Measurements from ENCODE around the gene DRGX.

DRGX gene

DNA sequence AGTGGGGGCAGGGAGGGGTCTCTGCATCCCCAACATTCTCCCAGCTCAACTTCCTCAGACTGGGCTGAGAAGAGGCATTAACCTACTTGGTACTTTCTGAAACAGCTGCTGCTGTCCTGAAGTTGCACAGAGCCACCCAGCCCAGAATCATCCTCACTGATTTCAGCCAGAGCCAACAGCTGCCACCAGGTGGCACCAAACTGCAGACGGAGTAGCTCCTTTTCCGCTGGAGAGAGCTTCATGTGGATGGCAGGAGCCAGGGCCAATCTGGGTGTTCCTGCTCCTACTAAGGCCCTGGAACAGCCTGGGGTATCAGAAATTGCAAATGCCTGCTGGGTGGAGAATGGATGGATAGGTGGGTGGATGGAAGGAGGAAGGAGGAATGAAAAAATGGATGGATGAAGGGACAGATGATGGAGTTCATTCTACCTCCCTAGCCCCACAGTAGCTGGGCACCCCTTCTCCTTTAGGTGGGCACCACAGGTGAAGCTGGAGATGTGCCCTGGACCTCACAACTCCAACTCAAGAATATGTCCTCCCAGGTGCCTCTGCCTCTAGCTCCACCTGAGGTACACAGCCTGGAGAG is 11.8 kb upstream of the DRGX start:
- no peak for DNase-seq

DNA sequence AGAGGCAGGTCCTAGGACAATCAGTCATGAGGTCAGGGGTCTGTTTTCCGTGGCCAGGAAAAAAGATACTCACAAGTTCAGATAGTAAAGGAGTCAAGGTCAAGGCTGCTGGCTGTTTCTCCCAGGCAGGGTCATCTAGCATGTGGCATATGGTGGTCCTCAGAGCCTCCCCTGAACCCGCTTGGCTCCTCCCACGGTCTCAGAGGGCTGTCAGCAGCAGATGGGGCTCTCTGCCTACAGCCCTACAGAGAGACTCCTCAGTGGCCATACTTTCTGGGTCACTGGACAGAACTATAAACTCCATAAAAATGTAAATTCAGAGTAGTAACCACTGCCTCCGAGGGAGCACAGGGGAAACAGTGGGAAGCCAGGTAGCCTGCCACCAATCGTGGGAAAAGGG is 11.3 kb upstream of the DRGX start:
- DNase-seq, result no peak

DNA sequence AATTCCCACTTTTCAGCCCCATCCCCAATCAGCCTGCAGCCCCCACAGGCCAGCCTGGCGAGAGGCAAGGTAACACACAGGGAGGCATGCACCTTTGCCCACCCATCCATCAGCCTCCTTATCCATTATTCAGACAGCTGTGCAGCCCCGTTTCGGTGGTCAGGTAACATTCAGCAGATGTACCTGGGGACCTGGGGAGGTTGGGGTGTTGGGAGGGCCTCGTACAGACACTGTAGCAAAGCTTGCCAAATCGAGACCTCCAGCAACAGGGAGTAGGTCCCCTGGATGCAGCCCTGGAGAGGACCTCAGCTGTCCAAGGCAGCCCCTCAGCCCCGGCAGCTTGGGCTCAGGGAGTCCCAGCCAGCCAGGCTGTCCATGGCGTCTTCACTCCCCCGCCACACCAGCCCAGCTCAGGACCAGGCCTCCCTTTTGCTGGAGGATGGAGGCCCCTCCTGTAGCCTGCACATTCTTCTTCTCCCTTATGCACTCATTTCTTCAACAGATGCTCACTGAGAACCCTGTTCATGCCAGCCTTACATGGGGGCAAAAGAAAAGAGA is 8.5 kb upstream of the DRGX start:
- DNase-seq, result no peak

DNA sequence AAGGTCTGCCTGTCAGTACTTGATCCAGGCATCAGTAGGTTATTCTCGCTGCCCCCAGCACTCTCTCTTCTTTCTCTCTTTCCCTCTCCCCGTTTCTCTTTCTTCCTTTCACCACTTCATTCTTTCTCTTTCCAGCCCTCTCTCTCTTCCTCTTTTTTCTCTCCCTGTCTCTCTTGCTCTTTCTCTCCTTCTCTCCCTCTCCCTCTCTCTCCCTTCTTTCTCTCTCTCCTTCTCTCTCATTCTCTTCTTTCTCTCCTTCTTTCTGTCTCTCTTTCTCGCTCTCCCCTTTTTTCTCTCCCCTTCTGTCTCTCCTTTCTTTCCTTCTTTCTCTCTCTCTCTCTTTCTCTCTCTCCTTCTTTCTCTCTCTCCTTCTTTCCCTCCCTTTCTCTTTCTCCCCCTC is 7.5 kb upstream of the DRGX start:
- DNase-seq, result no peak

DNA sequence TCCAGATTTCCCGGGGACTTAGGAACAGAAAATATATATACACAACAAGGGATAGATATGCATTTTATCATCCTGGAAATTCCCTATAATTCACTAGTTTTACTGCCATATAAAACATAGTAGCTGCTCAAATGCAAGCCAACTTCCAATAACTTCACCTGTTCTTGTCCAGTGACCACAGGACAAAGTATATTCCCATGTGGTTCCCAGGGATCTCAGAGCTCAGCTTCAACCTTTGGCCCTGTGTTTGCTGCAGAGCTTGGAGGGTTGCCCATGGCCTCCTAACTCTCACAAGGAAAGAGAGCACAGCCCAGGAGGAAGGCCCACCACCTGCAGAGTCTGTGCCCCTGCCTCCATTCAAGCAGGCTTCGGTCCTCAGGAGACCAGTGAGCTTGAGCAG is 4.5 kb upstream of the DRGX start:
- no peak for DNase-seq

DNA sequence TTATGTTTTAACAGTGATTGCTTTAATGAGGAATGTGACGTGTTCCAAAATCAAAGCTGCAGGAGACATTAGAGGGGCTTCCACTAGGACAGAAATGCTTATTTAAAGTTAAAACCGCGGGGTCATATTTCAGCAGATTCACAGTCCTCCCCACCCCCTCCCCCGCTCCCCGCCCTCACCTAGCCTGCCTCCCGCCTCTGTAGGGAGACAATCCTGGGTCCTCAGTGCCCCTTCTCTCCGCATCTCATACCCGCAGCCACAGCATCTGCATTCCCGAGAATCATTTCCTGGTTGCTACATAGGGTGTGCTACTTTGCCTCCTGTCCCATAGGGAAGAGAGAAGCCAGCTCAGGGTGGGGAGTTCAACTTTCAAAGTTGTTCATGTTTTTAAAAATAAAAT is 3.1 kb upstream of the DRGX start:
- DNase-seq, result no peak

DNA sequence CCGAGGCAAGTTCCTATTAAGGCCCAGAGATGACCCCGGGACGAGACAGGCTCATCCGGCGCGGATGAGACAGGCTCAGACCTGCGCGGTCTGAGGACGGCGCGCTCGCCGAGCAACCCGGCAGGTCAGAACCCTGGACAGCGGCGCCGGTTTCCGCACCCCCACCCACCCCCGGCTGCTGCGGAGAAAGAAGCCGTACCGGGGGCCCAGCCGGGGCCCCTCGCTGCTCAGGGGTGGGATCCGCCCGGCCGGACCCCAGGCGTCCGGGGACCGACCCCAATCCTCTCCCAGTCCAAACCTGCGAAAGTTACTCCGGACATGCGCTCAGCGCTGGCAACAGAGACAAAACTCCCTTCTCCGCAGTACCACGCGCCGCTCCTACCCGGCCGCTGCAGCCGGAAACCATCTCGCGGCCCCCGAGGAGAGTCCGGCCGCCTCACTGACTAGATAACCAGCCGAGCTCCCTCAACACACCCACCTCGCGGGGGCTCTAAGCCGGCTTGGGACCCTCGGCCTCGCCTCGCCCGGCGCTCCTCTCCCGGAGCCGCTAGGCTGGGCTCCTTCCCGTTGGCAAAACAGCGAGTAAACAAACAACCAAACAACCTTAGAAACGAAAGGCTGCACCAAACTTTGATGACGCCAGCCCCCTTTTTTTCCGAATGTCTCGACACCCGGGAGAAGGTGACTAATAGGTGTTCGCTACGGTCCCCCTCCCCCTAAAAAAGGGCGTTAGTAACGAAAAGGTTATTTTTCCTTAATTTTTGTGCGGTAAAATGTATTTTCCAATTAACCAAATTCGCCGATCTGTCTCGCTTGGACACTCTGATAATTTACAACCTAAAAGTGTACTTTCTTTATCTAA is 2.3 kb upstream of the DRGX start:
- DNase-seq, result no peak

DNA sequence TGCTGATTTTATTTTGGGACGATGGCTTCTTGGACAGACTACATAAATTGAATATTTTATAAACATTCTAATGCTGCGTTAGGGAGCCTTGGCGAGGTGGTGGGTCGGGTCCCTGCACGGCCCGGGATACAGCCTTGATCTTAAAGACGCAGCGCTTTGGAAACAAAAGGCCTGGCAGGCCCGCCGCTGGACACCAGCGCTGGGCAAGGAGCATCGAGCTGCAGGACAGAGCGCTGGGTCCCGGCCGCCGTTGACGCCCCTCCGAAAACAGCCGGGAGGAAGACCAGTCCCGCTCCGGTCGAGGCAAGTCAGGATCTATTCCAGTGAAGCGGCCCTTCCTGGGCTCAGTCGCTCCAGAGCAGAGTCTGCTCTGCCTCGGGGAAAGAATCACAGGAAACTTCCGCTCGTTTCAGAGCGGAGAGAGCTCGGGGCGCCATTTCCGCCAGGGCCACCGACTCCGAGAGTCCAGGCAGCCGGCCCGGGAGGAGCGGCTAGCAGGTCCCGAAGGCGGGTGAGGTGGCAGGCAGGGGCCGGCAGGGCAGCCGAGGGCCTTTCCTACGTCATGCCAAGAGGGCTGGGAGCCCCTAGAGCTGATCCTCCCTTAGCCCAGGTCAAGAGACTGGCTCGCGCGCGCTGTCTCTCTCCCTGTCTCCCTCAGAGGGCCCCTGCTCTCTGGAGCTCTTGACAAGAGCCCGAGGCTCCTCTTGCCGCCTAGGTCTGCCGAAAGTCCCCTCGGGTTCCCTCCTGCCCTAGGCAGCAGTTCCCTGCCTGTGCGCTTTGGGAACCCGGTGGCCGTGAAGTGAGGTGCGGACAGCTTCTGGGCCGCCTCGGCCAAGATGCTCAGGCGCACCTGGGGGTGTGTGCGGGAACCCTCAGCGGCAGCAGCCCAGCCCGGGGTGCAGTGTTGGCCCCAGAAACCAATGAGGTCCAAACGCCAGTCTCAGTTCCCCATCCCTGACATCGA is 1.4 kb upstream of the DRGX start:
- DNase-seq, result no peak

DNA sequence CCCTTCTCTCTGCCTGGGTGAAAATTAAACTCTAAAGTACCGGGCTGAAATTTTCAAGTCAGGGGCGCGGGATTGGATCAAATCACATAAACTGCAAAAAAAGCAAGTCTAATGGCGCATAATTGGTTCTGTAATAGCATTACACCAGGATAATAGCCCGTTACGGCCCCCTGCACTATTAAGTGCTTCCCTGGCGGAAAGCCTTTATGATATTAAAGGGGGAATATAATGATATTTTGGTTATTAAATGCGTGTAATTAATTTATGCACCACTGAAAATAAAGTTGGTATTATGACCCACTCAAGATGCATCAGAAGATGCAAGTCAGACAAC is 744 bp upstream of the DRGX start:
- no peak for DNase-seq

DNA sequence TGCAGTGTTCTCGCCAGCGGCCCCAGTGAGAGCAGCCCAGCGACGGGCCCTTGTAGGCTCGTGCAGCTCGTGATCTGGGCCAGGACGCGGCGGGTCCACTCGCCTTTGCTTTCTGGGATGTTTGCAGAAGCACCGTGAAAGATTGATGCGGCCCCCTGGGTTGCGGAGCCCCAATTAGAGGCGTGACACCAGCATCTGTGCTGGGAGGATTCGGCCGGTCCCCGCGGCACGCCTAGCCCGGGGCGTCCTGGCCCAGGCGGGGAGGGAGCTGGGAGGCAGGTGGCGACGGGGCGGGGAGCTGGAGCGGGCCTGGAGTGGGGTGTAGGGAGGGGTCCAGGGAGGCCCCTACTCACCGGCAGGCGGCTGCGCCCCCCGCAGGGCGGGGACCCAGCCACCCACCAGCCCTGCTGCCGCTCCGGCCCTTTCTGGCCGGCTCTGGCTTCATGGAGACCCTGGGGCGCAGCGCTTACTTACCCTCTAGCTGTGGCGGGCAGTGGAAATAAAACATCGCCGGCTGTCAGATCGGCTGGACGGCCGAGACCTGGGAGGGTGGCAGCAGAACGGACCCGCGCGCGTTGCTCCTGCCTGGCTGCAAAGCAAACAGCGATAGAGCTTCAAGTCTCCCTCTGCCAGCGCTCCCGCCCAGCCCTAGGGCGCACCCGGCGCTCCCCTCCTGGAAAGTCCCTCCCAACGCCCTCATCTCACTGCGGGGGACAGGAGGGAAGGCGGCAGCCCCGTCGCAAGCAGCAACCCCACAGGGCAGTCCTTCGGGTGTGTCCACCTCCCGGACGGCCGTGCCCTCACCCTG is 752 bp downstream of the DRGX start:
- DNase-seq, result no peak

DNA sequence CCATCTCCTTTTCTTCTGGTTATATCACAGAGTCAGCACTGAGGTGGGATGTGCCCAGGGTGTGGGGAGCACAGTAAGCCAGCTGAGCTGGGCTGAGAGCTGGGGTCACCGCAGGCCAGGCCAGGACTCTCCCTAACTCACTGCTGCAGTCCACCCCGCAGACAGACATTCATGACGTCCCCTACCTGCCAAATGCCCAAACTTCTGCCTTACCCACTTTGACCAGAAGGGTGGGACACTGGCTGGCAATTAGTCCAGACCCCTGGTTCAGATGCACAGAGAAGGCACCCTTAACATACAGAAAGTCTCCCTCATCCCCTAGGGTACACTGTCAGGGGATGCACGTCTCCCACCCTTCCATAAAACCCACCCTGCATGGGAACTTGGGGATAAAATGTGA is 2.1 kb downstream of the DRGX start:
- DNase-seq, result no peak

DNA sequence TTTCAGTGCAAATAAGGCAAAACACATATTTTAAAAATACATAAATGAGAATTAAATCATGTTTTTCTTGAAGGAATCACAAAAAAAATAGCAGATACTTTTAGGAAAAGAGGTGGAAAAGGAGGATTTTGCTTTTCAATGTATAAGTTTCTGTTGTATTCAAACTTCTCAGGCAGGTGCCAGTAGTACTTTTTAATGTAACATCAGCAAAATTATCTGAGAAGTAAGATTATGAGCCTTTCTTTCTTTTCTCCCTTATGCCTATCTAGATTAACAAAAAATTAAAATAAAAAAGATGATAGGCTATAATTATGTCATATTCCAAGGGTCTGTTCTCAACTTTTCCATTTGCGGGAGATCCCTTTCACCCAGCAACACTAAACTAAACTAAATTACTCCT is 2.6 kb downstream of the DRGX start:
- DNase-seq, result no peak

DNA sequence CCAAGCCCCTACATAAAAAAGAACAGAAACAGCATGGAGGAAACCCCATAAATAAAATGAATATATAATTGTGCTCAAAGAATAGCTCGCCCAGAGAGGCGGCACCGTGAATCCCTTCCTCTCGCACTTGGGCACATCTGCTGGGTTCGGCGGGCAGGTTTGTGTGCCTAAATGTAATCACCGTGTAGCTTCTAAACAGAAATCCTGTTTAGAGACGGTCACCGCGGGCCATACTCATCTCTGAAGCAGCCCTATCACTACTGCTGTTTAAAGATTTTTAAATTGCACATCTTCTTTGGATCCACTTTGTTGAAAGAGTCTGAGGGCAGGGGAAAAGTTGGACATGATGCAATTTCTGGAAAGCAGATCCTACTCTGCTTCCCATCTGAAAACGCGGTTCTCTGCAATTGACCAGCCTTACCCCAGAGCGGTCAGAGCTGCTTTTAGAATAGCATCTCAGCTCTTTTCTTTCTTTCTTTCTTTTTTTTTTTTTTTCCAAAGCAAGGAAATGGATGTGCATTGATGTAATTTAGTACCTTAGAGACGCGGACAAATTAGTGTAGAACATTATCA is 6.4 kb downstream of the DRGX start:
- DNase-seq, result no peak

DNA sequence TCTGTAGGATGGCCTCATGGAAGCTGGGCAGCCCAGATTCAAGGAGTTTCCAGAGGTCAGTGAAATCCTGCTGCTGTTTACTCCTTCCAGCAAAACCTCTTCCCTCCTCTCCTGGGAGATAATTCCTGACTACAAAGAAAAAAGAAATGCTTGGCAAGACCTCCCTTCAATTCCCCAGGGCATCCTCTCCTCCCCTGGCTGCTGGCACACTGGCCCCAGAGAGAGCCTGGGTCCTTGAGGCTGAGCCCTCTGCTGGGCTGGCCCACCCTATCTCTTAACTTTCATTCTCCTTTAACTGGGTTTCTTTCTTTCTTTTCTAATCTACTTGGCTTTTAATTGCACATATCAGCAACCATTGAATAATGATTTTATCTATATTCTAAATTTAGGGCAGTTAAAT is 7.7 kb downstream of the DRGX start:
- no peak for DNase-seq

DNA sequence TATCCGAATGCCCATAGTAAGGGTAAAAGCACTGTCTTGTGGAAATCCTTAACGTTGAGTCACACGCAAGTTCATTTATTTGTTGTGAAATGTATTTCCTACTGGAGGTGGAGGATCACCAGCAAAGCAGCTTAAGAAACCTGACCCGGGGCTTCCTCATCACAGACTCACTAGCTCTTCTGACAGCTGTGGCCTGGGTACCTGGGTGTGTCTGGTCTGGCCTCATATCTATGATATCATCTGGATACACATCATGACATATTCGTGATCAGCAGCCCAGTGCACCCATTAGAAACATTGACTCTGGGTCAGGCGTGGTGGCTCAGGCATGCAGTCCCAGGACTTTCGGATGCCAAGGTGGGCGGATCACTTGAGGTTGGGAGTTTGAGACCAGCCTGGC is 8.8 kb downstream of the DRGX start:
- no peak for DNase-seq

DNA sequence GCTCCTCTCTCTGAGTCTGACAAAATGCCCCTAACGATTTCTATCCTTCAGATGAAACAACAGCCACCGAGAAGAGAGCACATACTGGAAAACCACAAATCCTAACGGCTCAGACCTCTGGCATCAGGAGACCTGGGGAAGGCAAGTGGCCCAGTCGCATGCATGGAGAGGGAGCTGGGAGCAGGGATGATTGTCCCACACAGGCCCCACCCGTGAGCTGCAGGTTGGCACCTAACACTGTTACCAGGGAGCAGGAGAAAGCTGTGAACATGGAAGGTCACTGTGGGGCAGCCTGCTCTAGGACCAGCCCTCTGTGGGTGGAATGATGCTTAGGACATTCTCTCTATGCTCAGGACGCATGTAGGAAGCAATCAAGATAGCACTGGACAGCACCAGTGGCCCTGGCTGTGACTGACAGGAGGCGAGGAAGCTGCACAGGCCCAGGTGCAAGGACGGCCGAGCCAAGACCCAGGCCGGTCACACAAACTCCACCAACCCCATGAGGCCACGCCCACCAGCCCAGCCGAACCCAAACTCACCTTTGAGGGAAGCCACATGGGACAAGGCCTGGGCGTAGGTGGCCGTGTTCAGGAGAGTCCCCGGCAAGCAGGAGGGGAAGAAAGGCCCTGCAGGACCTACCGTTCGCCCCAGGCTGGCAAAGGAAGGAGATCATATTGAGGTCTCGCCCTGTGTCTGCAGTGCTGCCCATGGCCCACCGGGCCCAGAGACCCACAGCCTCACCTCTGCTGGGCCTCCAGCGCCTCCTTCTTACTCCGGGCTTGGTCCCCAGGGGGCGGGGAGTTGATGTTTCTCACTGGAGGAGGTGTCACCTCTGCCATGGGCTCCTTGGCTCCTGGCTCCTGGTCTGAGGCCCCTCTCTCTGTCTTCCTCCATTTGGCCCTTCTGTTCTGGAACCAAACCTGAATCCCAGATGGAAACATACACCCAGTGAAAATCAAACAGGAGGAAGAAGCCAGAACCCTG is 9.7 kb downstream of the DRGX start:
- no peak for DNase-seq

DNA sequence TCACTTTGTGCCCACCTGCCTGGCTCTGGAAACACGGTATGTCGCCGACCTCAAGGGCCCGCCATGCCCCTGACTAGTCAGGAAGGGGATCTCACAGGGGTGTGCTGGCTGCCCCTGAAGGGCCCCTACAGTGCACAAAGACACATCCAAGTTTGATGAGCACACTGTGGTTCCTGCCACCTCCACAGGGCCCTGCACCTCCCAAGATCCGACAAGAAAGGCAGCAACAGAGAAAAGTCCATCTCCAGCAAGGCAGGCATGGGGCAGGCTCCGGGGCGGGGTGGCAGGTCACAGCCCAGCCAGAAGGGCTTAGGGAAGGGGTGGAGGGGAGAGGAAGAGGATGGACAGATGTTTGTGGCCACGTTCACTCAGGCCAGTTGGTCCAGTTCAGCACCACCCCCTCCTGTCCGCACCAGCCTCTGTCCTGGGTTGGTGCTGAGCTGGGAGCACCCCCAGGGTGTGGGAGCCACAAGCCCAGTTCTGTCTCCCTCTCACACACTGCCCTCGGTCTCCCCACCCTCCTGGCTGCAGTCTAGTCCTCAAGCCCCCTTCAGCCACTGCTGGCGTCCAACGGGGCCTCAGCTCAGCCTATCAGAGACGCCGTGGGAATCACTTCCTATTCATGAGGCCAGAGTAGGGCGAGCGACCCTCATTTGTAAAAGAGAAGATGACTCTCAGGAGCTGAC is 11.5 kb downstream of the DRGX start:
- DNase-seq, result no peak

DNA sequence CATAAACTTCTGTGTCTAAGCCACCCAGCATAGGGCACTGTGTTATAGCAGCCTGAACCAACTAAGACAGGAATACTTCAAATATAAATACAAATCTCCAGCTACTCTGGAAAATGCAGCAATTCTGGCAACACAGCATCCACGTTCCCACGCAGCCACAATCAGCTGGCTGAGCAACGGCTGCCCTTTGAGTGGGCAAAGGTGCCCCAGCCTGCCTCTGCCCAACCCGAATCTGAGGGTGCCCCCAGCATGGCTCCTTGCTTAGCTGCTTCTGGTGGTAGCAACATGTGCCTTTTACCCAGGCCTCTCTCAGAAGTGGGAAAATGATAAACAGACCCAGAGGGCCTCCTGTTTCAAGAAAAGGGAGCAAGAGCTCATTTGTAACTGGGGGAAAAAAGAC is 12.0 kb downstream of the DRGX start:
- no peak for DNase-seq

DNA sequence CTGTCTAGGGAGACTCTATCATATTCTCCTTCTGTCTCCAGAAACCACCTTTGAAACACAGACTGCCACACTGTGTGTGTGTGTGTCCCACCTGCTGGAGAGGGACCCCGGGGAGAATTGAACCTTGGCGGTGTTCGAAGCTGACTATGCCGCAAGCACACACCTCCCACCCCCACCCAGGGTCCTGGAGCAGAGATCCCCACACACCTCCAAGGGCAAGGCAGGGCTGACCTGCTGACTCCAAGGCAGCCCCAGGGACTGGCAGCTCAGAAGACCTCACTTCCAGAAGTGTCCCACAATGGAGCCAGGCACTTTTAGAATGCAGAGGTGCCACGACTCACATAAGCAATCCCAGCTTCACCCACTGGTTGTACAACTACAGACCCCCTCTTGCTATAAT is 13.1 kb downstream of the DRGX start:
- no peak for DNase-seq

DNA sequence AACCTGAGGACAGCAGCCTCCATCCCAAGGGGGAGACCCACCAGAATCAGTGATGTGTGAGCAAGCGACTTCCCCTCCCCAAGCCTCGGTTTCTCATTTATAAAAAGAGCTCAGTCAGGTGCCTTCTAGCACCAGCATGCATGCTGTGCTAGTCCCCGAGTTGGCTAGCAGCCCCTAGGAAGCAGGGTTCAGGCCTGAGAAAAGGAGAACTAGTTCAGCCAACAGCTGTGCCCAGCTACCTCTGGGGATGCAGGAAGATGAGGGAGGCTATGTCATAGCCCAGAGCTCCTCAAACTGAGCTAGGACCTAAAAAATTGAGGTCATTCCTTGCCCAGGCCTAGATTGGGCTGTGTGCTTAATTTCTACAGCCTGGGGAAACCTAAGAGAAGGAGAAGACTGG is 13.7 kb downstream of the DRGX start:
- DNase-seq, result no peak
